Transverse colon (tissue), 4 donors: Measurements from ENCODE around the gene ATG5. TPM values are rescaled to one million over a fixed set of nuclear protein-coding genes. Genes with fewer than 3 reads are reported as not detected.
A peak's percentile ranks its signal among the peaks of the same experiment; 100 is the strongest.
"Not testable (repeated sequence)": the region's sequence is repeated elsewhere in the genome, so short reads cannot be mapped to it uniquely, and the experiment has no call there.

Experiments used
- DNase-seq: peaks from one replicate; pipeline ENCODE4 v3.0.0-alpha.2; 2019
- H3K27ac ChIP-seq, 4 donors: fragments of 200-600 bp; sonication (generic); 2 replicates each; pipeline ENCODE4 v1.5.1; 2016 to 2018; ENCODE audit warnings: inconsistent platforms in 4 of 4
- H3K27me3 ChIP-seq: fragments of 200-600 bp; sonication (generic); 2 replicates; pipeline ENCODE4 v1.5.1; 2017; ENCODE audit warnings: inconsistent platforms
- H3K36me3 ChIP-seq, 4 donors: fragments of 200-600 bp; sonication (generic); 2 replicates each; pipeline ENCODE4 v1.5.1; 2017 to 2019; ENCODE audit warnings: inconsistent platforms in 4 of 4
- H3K4me1 ChIP-seq, 4 donors: fragments of 200-600 bp; sonication (generic); 2 replicates each; pipeline ENCODE4 v1.5.1; 2017 to 2020; ENCODE audit warnings: inconsistent platforms in 4 of 4
- H3K4me3 ChIP-seq, 4 donors: fragments of 200-600 bp; sonication (generic); 1 replicate in 1 of 4; 2 replicates in 3 of 4; pipeline versions ENCODE4 v1.5.1 to v1.6.1; 2017 to 2019; ENCODE audit warnings: inconsistent platforms in 4 of 4
- H3K9me3 ChIP-seq, 2 donors: fragments of 200-600 bp; sonication (generic); 2 replicates each; pipeline ENCODE4 v1.5.1; 2017 to 2019; ENCODE audit warnings: inconsistent platforms in 2 of 2
- EP300 ChIP-seq: sonication (generic); formaldehyde crosslinking; IDR thresholded peaks from one replicate; pipeline ENCODE4 v1.6.1; 2017; ENCODE audit warnings: antibody characterized with exemption, low read depth
- POLR2A ChIP-seq: fragments of 450-650 bp; IDR thresholded peaks from one replicate; pipeline ENCODE4 v1.6.1; 2016; ENCODE audit warnings: antibody characterized with exemption, mild to moderate bottlenecking, moderate library complexity
- POLR2AphosphoS5 ChIP-seq, 3 donors: sonication (generic); formaldehyde crosslinking; IDR thresholded peaks; one replicate each; pipeline ENCODE4 v1.6.1; 2016; ENCODE audit warnings: antibody characterized with exemption in 3 of 3
- WGBS, 2 donors: methylation state at CpG; one replicate each; pipeline ENCODE4 v1.1.5; 2018; ENCODE audit warnings: low coverage in 1 of 2; 5-methylcytosine and 5-hydroxymethylcytosine counted together
- in situ Hi-C, 4 donors: fragments of 200-750 bp; cut with MboI; loops; one replicate each; pipeline versions ENCODE4 v1.15.0 to v1.15.1; 2017; ENCODE audit warnings: low sequenced_read_pairs in 3 of 4, low pct_ligation_motif_present in 1 of 4, low pct_unique_long_range_greater_than_20kb in 1 of 4
- intact Hi-C: fragments of 100-400 bp; cut with DNase I; formaldehyde crosslinking; loops from one replicate; pipeline ENCODE4 v1.15.1; 2023; ENCODE audit warnings: low total_unique reads
- total RNA-seq, 4 donors: library from RNA; depleted of rRNA; stranded (reverse); fragments of >200 nt; gene quantifications; one replicate each; pipeline ENCODE4 v1.1.0, GENCODE V29; 2016
- TF ChIP-seq, protein P1 (sequence below), 5 experiments: fragments of 200-600 bp in 3 of 5; fragments of 450-650 bp in 2 of 5; sonication (generic) in 3 of 5; IDR thresholded peaks; 1 replicate in 2 of 5; 2 replicates in 3 of 5; pipeline ENCODE4 v1.5.1; 2016 to 2017; ENCODE audit warnings: antibody characterized with exemption in 5 of 5, inconsistent platforms in 3 of 5, mild to moderate bottlenecking in 2 of 5, moderate library complexity in 1 of 5

The ATG5 gene
- total RNA-seq, 4 donors from 2014 or later: 21.7 to 56.4 (median 44.9) TPM

- Histone ChIP-seq H3K36me3 (peaks cover 0 to 3% (median 0%) of the 10 kb centered on the region in 4 donors), H3K4me3 (no peak overlapping the region), H3K4me1 (peaks cover 0 to 8% (median 3%) of the 10 kb centered on the region in 4 donors), H3K27me3 (no peaks in the 10 kb centered on the region), H3K27ac (peak overlapping the region in 1 of 4 donors; percentile 6), H3K9me3 (no peaks in the 10 kb centered on the region)
- 58 to 66% methylated on average over 4 to 5 of the region's 5 CpGs for WGBS, 2 donors
- no peak for DNase-seq
- in situ Hi-C loops (loop anchor here in 1 of 4 donors (25.0 kb wide), 2 partner anchors 538 to 788 kb away; no protein-coding TSS in a partner anchor), intact Hi-C loops (no loop called here)
- TF ChIP-seq POLR2AphosphoS5 (IDR thresholded peaks at IDR 0.05): no peak
- TF ChIP-seq, protein P1, sequence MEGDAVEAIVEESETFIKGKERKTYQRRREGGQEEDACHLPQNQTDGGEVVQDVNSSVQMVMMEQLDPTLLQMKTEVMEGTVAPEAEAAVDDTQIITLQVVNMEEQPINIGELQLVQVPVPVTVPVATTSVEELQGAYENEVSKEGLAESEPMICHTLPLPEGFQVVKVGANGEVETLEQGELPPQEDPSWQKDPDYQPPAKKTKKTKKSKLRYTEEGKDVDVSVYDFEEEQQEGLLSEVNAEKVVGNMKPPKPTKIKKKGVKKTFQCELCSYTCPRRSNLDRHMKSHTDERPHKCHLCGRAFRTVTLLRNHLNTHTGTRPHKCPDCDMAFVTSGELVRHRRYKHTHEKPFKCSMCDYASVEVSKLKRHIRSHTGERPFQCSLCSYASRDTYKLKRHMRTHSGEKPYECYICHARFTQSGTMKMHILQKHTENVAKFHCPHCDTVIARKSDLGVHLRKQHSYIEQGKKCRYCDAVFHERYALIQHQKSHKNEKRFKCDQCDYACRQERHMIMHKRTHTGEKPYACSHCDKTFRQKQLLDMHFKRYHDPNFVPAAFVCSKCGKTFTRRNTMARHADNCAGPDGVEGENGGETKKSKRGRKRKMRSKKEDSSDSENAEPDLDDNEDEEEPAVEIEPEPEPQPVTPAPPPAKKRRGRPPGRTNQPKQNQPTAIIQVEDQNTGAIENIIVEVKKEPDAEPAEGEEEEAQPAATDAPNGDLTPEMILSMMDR (IDR thresholded peaks at IDR 0.05): no peak
Measured at GRCh38 chr6:106275692-106276091, 49.9 kb downstream of the ATG5 start.

DNA sequence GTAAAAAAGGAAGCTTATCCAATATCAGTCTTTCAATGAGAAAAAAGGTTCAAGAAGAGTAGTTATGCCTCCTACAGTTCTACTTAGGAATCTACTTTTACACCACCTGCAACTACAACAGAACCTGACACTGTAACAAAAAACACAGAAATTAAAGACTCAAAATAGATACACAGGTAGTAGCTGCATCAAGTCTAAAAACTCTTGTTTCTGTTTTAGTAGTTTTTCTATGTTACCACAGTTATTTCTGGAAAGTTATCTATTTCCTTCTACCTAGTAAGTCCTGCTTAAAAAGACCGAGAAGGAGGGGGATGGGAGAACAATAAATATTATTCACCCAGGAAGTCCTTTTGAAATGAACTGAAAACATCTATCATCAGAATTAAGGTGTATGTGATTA, 52.5 kb downstream of the ATG5 start:
- TF ChIP-seq POLR2A (no peak), POLR2AphosphoS5 (IDR thresholded peaks at IDR 0.05) (no peak), EP300 (no peak)
- TF ChIP-seq, protein P1 (IDR thresholded peaks at IDR 0.05): no peak
- no peak for DNase-seq
- in situ Hi-C loops: no loop called here
- Histone ChIP-seq H3K27ac (no peak overlapping the region), H3K4me3 (no peak overlapping the region), H3K27me3 (no peaks in the 10 kb centered on the region), H3K4me1 (peaks cover 0 to 8% (median 3%) of the 10 kb centered on the region in 4 donors), H3K36me3 (no peaks in the 10 kb centered on the region), H3K9me3 (no peaks in the 10 kb centered on the region)
- WGBS, 2 donors: 80 to 82% methylated on average over 1 of the region's 1 CpG
- intact Hi-C loops: no loop called here

DNA sequence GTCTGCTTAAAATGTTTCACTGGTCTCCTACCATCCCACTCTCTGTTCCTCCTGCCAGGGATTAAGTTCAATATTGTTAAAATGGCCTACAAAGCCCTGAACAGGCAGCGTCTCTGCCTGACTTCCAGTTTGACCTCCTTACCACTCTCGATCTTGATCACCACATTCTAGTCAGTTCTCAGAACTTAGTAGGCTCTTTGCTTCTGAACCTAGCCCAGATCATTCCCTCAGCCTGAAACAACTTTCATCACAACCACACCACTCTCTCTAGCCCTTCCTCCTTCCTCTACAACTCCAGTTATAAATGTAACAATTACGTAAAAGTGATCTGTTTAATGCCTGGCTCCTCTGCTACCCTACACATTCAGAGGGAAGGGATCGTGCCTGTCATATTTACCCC, 53.3 kb downstream of the ATG5 start:
- Histone ChIP-seq H3K4me3 (no peak overlapping the region), H3K4me1 (peaks cover 0 to 8% (median 3%) of the 10 kb centered on the region in 4 donors), H3K27me3 (no peaks in the 10 kb centered on the region), H3K9me3 (peaks cover 0 to 4% of the 10 kb centered on the region in 2 donors), H3K27ac (no peak overlapping the region), H3K36me3 (no peaks in the 10 kb centered on the region)
- DNase-seq: no peak
- no peak for TF ChIP-seq POLR2AphosphoS5 (IDR thresholded peaks at IDR 0.05)
- TF ChIP-seq, protein P1 (IDR thresholded peaks at IDR 0.05): no peak
- TF ChIP-seq POLR2A: no peak
- TF ChIP-seq EP300: no peak
- in situ Hi-C loops: no loop called here
- intact Hi-C loops: no loop called here
- WGBS, 2 donors: 80% methylated on average over 4 of the region's 4 CpGs

DNA sequence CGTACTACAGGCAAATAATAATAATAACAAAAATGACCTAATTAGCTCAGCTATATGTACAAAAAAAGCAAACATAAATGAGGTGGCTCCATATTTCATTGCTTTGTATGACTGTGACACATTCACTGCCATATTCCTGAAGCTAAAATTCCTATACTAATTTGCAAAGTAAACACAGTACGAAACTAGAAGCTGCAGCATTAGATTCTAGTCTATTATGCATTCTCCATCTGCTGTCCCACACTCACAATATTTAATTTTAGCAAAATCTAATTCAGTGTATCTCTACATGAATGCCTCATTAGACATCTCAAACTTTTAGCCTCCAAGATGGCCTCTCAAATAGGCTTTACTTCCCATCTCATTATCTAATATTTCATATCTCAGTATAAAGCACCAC, 55.1 kb downstream of the ATG5 start:
- Histone ChIP-seq H3K4me1 (peaks cover 0 to 8% (median 3%) of the 10 kb centered on the region in 4 donors), H3K36me3 (no peaks in the 10 kb centered on the region), H3K4me3 (no peak overlapping the region), H3K9me3 (peaks cover 3 to 4% of the 10 kb centered on the region in 2 donors), H3K27ac (no peak overlapping the region), H3K27me3 (no peaks in the 10 kb centered on the region)
- intact Hi-C loops: no loop called here
- DNase-seq: no peak
- no peak for TF ChIP-seq EP300
- no peak for TF ChIP-seq POLR2AphosphoS5 (IDR thresholded peaks at IDR 0.05)
- TF ChIP-seq, protein P1 (IDR thresholded peaks at IDR 0.05): no peak
- TF ChIP-seq POLR2A: no peak
- in situ Hi-C loops: no loop called here
- WGBS, 2 donors: 78 to 82% methylated on average over 2 of the region's 2 CpGs

DNA sequence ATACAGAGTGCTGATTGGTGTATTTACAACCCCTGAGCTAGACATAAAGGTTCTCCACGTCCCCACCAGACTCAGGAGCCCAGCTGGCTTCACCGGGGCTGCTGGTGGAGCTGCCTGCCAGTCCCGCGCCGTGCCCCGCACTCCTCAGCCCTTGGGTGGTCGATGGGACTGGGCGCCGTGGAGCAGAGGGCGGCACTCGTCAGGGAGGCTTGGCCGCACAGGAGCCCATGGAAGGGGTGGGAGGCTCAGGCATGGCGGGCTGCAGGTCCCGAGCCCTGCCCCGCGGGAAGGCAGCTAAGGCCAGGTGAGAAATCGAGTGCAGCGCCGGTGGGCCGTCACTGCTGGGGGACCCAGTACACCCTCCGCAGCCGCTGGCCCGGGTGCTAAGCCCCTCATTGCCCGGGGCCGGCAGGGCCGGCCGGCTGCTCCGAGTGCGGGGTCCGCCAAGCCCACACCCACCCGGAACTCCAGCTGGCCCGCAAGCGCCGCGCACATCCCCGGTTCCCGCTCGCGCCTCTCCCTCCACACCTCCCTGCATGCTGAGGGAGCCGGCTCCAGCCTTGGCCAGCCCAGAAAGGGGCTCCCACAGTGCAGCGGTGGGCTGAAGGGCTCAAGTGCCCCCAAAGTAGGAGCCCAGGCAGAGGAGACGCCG, 56.2 kb downstream of the ATG5 start:
- H3K4me1 ChIP-seq, H3K27ac ChIP-seq, H3K4me3 ChIP-seq, H3K27me3 ChIP-seq, intact Hi-C loops, H3K9me3 ChIP-seq, DNase-seq, in situ Hi-C loops, H3K36me3 ChIP-seq: not testable (repeated sequence)
- 96% methylated on average over 36 of the region's 43 CpGs; no CpG with 5 or more reads in 1 of the 2 donors for WGBS, 2 donors

GRCh38 chr6:106268500-106268899, 57.1 kb downstream of the ATG5 start:
- in situ Hi-C loops, H3K4me3 ChIP-seq, H3K27me3 ChIP-seq, DNase-seq, H3K9me3 ChIP-seq, H3K27ac ChIP-seq, H3K4me1 ChIP-seq, intact Hi-C loops, H3K36me3 ChIP-seq: not testable (repeated sequence)
- WGBS, 2 donors: 97 to 100% methylated on average over 1 to 4 of the region's 4 CpGs

- intact Hi-C loops, H3K27ac ChIP-seq, H3K27me3 ChIP-seq, H3K9me3 ChIP-seq, H3K4me3 ChIP-seq, in situ Hi-C loops, DNase-seq, H3K36me3 ChIP-seq: not testable (repeated sequence)
- 100% methylated on average over 2 of the region's 2 CpGs for WGBS, 2 donors
- peaks cover 6 to 13% (median 9%) of the 10 kb centered on the region in 4 donors for H3K4me1 ChIP-seq
Measured at GRCh38 chr6:106264433-106264832, 61.1 kb downstream of the ATG5 start.
